ENCODE data around the gene DEFB128. TPM values are rescaled to one million over a fixed set of nuclear protein-coding genes. Genes with fewer than 3 reads are reported as not detected.
A peak's percentile ranks its signal among the peaks of the same experiment; 100 is the strongest.

Gene DEFB128
- total and polyA plus RNA-seq, 2 donors (not counting 3 experiments of a cell fraction or from before 2014, with no cell fraction given) = not detected

GRCh38 chr20:219290-220115 is 30.0 kb upstream of the DEFB128 start:
- ChIA-PET CTCF (interaction anchor here (0.7 to 1.7 kb wide), 5 partner anchors 9 to 111 kb away, joined by 3 to 5 read pairs (median 4); no protein-coding TSS in a partner anchor), POLR2A (no interaction called here)

More at GRCh38 chr20:219290-220115, 30.0 kb upstream of the DEFB128 start:
- DNase-seq (ENCODE audit: low read depth, low spot score) = peak; percentile 7
- Histone ChIP-seq H3K4me2 (ENCODE audit: insufficient read depth, low read length) (no peak overlapping the region), H3K27me3 (ENCODE audit: control insufficient read depth in 2 of 2, insufficient read depth in 2 of 2, low read length in 2 of 2) (peaks cover 8 to 24% of the 10 kb centered on the region in 2 experiments), H3K9me3 (replicated peaks; ENCODE audit: control insufficient read depth, insufficient read depth, low read length) (no peaks in the 10 kb centered on the region), H3K36me3 (ENCODE audit: control insufficient read depth in 2 of 2, extremely low read depth in 1 of 2, insufficient read depth in 2 of 2, low read length in 2 of 2) (no peaks in the 10 kb centered on the region), H3K4me1 (ENCODE audit: control insufficient read depth, extremely low read depth, insufficient read depth, low read length) (no peaks in the 10 kb centered on the region), H3K9ac (replicated peaks; ENCODE audit: extremely low read depth, insufficient read depth, low read length) (no peak overlapping the region), H2AFZ (ENCODE audit: low read depth, low read length) (no peak overlapping the region), H3K79me2 (ENCODE audit: control insufficient read depth, insufficient read depth, low read length) (no peaks in the 10 kb centered on the region), H3K4me3 (replicated peaks in 1 of 3; ENCODE audit: insufficient read depth in 1 of 3, low read depth in 1 of 3, low read length in 3 of 3) (no peak overlapping the region), H3K9me1 (replicated peaks; ENCODE audit: control insufficient read depth, extremely low read depth, insufficient read depth, low read length) (no peaks in the 10 kb centered on the region), H3K27ac (ENCODE audit: insufficient read depth, low read depth, low read length) (no peak overlapping the region), H4K20me1 (replicated peaks; ENCODE audit: control insufficient read depth, extremely low read depth, insufficient read depth, low read length) (no peaks in the 10 kb centered on the region)
- BruUV-seq (replicated peaks) = no TSS peak
- intact Hi-C loops (cut with micrococcal nuclease) = no loop called here
- TF ChIP-seq GATA2 (IDR thresholded peaks at IDR 0.05; ENCODE audit: insufficient read depth, insufficient read length, low read depth, low read length) (no peak), CTCF (IDR thresholded peaks at IDR 0.05; ENCODE audit: extremely low read depth in 1 of 2, insufficient read depth in 1 of 2, low read depth in 1 of 2, low read length in 2 of 2) (no peak)
- no peak for FAIRE-seq
- dilution Hi-C loops (cut with MboI; ENCODE audit: extremely low pct_ligation_motif_present, low sequenced_read_pairs) = no loop called here

All from endothelial cell of umbilical vein (primary cell).